Activated CD4-positive, alpha-beta T cell treated with anti-CD3 and anti-CD28 coated beads, Interleukin-2, amount 50 U/mL, for 24 hours (primary cell): Measurements from ENCODE around the gene C2orf68.
A peak's percentile ranks its signal among the peaks of the same experiment; 100 is the strongest.
"Not testable (repeated sequence)": the region's sequence is repeated elsewhere in the genome, so short reads cannot be mapped to it uniquely, and the experiment has no call there.

Source experiments
- DNase-seq, 2 donors: peaks; one replicate each; pipeline ENCODE4 v3.0.0-alpha.2; 2020; ENCODE audit warnings: low read depth in 1 of 2, low spot score in 1 of 2

C2orf68 gene

DNA sequence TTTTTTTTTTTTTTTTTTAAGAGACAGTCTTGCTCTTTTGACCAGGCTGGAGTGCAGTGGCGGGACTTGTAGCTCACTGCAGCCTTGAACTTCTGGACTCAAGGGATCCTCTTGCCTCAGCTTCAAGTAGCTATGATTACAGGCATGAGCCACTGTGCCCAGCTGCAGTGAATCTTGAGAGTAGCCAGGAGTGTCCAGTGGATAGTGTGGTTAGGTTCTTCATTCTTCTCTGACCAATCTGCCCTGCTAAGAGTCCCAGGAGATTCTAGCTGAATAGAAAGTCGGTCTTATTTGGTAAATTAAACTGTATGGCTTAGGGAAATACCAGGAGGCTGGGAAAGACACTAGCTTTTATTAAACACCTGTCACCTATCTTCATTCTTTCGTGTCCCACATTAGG is 19.4 kb upstream of the C2orf68 start:
- DNase-seq, result no peak

DNA sequence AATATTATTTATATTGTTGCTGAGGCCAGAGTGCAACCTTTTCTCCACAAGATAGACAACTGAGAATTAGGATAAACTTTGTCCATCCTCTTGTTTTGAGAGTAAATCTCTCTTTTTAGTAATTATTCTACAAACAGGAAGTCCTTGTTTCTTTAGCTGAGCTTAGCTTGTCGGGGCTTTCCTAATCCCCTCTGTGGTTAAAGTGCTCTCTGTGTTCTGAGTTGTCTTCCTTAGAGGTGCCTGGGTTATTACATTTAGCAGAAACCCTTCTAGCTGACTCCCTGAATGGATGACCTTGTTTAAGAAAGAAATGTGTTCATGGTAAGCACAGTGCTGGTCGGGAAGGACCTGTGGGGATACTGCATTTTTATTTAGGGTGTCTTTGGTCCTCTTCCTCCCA is 16.8 kb upstream of the C2orf68 start:
- DNase-seq, result no peak

DNA sequence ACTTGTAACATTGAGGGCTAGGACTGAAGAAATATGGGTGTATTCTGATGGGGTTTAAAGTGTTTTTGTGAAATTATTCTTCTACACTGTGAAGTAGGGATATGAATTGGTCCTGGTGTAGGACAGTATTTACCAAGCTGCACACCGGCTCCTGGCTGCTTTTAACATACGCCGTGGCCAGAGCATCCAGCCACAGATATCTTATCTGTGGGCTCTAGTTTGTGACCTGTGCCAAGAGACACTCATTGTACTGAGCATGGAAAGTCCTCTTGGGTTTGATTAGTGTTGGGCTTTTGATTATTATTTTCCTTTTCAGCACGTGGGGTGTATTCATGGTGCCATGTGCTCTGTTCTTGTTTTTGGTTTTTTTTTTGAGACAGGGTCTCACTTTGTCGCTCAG is 12.1 kb upstream of the C2orf68 start:
- DNase-seq, result no peak

DNA sequence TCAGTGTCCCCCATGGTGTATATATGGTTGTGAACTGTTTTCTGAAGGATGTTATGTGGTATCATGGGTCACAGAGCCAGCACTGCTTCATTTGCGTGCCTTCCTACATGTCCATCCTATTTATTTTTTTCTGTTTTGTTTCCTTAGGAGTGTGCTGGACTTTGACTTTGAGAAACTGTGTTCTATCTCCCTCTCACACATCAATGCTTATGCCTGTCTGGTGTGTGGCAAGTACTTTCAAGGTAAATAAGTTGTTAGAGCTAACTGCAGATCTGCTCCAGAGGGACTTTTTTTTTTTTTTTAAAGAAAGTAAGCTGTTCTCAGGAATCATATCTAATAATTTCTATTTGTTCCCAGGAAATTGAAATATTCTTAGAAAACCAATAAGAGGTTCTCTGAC is 9.5 kb upstream of the C2orf68 start:
- no peak for DNase-seq

DNA sequence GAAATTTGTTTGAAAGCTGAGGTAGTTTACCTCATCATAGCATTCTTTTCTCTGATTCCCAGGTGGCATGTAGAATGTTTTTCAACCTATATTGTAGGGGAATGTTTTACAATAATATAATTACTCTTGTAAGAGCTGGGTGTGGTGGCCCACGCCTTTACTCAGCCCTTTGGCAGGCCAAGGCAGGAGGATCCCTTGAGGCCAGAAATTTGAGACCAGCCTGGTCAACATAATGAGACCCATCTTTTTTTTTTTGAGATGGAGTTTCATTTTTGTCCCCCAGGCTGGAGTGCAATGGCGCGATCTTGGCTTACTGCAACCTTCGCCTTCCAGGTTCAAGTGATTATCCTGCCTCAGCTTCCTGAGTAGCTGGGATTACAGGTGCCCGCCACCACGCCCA is 7.8 kb upstream of the C2orf68 start:
- DNase-seq, result no peak

DNA sequence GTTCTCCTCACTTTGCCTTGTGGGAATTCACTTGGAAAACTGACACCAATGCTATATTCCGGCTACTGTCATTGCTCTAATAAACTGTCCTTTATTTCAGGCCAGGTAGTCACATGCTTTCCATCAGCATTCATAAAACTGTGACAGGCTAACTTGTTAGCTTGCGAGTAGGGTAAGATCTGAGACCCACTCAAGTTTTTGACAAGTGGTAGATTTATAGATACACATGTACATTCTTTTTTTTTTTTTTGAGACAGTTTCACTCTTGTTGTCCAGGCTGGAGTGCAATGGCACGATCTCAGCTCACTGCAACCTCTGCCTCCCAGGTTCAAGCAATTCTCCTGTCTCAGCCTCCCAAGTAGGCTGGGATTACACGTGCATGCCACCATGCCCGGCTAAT is 5.9 kb upstream of the C2orf68 start:
- DNase-seq, result not testable (repeated sequence)

DNA sequence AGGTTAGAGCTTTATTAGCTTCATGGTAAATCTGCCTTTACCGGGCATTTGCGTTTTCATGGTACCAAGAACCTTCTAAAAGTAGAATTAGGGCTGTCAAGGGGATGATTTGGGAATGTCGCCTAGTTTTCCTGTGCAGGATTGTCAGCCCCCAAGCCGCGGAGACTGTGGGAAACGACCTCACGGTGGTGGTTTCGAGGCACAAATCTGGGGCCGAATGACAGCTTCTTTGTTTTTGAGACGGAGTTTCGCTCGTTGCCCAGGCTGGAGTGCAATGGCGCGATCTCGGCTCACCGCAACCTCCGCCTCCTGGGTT is 3.5 kb upstream of the C2orf68 start:
- DNase-seq, result no peak

DNA sequence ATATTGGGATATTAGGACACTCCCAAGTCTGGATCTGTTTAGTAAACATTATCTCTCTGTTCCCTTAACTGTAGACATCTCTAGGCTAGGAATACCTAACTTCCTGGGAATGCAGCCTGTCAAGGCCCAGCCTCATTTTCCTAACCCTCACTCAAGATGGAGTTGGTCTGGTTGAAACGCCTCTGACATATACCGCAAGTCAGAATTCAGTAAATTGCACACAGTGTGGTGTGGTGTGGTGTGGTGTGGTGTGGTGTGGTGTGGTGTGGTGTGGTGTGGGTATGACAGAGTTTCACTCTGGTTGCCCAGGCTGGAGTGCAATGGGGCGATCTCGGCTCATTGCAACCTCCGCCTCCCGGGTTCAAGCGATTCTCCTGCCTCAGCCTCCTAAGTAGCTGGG is 2.9 kb upstream of the C2orf68 start:
- DNase-seq, result not testable (repeated sequence)

DNA sequence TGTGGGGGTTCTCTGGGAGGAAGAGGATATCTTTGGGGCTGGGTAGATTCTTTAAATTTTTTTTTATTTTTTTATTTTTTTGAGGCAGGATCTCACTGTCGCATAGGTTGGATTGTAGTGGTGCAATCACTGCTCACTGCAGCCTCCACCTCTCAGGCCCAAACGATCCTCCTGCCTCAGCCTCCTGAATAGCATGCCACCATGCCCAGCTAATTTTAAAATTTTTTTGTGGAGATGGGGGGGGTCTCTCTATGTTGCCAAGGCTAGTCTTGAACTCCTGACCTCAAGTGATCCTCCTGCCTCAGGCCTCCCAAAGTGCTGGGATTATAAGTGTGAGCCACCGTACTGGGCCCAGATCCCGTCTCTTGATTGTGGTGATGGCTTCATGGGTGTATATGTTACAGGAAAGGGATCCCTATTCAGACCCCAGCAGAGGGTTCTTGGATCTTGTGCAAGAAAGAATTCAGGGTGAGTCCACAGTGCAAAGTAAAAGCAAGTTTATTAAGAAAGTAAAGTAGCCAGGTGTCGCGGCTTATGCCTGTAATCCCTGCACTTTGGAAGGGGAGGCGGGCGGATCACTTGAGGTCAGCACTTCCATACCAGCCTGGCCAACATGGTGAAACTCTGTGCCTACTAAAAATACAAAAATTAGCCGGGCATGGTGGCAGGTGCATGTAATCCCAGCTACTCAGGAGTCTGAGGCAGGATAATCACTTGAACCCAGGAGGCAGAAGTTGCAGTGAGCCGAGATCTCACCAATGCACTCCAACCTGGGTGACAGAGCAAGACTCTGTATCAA is 2.0 kb upstream of the C2orf68 start:
- no peak for DNase-seq

DNA sequence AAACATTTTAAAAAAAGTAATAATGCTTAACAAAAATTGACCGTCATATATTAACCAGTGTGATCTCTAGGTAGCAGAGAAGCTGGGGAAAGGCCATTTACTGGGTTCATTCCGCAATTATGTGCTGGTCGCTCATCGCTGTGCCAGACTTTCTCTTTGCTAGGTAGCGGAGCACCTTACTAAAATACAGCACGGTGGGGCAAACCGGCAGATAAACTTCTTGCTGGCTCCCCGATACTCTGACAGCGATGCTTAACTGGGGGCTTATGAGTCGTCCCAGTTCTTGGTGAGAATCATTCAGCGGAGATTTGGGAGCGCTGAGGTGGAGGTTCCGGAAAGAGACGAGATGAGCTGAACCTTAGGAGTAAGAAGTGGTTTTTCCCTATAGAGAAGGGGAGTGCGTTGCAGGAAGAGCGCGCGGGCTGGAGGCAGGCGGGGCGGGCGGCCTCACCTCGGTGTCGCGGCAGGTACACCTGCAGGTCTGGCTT is 605 bp downstream of the C2orf68 start:
- no peak for DNase-seq

DNA sequence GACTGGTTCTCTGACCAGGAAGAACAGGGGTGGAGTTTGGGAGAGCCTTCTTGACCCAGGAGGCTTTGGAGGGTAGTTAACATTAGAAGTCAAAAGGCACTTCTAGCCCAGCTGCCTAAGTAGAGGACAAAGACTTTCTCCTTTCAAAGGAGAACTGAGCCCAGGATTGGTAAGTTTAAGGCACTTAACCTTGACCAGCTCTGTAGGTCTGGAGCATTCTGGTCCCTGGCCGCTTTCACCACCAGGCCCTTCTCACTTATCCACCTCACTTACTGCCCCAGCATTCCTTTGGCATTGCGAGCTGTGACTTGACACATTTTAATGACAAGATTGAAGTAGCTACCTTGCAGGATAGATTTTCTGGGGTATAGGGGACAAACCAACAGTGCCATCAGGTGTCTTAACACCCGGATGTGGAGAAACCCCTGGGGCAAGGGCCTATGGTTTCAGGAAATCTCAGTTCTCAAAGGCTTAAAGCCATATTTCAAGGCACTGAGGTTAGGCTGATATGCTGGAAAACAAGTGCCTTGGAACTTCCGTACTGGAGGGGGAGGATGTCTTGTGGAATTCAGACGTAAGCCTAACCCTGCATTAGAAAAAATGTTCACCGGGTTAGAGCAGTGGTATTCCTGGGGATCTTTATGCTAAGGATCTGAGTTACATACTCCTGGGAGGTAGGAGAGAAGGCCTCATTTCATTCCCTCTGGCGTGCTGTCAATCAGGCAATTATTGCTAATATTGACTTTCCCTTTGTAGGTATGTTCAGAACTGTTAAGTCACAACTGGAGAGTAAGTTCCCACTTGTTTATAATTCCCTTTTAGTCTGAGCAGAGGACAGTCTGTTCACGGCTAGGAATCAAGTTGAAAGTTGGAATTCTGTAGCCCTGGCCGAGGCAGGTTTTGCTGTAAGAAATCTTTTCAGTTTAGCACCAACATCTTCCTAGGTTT is 4.3 kb downstream of the C2orf68 start:
- DNase-seq, result no peak

DNA sequence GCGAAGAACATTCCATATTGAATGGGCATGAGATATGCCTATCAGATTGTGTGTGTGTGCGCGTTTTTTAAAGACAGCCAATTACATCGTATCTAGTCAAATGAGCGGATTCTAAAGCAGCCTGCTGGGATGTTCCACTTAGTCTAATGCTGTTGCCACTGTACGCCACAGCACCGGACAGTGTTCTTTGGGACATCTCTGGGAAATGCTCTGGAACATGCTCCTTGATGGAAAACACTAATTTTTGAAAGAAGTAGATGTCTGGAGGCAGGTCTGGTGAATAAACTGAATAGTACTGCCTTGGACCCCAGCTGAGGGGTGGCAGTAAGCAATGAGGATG is 5.8 kb downstream of the C2orf68 start:
- no peak for DNase-seq

DNA sequence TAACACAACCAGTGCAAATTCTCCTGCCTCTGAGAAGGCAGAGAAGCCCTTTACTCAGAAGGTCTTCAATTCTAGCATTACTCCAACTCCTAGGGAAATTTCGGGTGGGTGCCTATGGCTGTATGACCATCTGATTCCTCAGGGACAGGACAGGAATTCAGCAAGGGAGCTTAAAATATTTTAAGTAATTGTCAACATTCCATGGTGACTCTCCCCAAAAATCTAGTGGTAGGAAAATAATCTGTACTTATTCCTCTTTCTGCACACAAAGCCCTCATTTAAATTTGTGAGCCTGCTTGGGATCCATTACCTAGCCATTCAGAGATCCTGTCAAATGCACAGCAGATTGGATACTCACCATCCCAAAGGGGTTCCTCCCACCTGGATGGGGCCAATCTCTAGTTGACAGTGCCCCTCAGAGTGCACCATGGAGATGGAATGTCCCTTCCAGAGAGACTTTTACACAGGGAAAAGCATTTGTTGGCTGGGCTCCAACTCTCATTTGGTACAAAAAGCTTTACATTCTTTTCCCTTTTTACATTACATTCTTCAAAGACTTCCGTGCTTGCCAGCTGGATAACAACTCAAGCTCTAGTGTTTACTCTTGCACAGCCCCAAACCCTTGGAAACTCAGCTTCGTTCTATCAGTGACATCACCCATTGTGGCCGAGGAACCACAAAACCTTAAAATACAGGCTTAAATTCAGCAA is 6.3 kb downstream of the C2orf68 start:
- DNase-seq, result no peak

DNA sequence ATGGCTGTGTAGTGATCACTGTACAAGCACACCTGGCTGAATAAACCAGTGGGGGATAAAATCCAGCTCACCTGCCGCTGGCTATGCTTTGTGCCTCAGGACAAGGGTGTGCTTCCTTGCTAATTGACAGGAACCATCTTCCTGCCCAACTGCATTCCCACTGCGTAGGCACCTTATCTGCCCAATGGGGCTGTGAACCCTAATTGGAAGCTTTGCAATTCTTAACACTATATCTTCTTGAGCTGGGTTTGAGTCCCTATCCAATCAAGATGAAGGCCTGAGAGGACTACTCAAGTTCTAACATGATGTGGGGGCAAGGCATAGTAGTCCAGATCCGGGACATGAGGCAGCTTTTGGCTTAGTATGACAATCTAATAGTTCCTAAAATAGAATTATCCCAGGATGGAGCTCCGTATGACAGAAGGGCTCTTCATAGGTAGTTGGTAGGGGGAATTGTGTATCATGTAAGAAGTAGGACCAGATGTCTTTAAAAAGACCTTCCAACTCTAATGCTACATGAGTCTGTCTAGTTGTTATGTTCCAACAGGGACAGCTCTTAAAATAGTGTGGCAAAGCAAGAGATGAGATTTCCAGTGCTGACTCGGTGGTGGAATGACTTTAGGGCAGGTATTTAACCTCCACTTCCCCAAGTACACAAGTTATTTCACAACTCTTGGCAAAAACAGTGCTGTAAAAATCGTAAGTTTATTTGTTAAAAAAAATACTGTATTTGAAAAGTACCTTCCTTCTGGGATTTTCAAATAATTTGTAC is 7.1 kb downstream of the C2orf68 start:
- DNase-seq, result no peak

DNA sequence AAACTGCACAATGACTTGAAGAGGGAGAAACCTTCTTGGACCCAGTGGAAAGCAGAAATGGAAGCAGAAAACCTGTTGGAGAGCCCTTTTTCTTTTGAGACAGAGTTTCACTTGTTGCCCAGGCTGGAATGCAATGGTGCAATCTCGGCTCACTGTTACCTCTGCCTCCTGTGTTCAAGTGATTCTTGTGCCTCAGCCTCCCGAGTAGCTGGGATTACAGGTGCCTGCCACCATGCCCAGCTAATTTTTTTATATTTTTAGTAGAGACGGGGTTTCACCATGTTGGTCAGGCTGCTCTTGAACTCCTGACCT is 7.8 kb downstream of the C2orf68 start:
- not testable (repeated sequence) for DNase-seq

DNA sequence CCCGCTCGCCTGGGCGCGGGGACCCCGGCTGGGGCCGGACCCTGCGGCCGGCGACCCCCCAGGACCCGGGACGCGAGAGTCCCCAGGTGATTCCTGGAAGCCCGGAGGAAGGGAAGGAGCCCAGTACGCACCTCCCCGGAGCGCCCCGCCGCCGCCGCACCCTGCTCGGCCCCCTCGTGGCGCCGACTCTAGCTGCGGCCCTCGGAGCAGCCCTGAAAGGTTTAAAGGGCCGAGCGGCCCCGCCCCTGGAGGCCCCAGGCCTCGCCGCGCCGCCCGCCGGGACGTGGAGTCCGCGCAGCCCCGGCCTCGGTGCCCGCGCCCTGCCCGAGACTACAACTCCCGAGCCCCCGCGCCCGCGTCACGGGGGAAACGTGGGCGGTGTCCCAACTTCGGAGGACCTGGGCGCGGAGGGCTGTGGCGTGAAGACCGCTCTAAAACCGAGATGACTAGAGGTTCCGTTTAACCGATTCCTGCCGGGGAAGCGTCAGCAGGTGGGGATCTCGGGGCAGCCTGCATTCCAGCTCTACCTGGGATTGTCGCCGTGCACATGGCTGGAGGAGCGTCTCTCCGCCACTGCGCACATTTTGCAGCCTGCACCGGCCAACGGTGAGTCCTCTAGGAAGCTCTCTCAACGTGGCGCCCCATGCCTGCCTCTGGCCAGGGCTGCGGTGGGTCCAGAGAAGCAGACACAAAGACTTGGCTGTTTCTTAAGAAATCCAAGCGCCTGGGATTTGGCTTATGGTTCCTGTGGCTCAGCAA is 9.2 kb downstream of the C2orf68 start, which contains the start of gene TMEM150A:
TSS of gene TMEM150A (minus strand) at position 223 of the 759 bp plus-strand sequence. CDS start 750 bp downstream, outside the sequence.
- DNase-seq, result peak; percentile 82 to 83

DNA sequence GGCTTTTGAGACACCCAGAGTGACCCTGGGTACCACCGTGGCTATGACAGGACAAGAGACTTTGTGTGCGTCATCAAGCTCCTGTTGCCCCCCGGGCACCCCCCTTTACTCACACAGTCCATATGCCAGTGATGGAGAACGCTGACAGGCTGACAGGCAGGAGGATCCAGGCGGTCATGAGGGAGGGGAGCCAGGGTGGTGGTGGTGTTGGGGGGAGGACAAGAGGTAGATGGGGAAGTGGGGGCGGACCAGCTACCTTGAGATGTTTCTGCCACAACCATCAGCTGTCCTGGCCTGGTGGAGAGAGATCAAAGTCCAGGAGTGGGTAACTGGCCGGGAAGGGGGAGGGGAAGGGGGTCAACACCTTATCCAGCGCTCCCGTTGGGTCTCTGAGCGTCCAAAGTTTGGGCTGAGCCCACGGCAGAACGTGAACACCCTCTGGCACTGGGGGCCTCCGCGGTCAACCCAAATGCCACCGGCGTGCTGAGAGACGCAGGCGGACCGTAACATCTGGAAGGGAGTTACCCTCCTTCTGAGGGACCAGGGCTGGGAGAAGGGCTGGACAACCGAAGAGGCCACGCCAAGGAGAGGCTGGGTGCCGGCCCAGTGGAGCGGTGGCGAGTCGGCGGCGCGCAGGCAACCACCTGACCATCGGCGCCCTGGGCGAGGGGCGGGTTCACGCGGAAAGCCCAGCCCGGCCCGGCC is 9.9 kb downstream of the C2orf68 start:
- no peak for DNase-seq

DNA sequence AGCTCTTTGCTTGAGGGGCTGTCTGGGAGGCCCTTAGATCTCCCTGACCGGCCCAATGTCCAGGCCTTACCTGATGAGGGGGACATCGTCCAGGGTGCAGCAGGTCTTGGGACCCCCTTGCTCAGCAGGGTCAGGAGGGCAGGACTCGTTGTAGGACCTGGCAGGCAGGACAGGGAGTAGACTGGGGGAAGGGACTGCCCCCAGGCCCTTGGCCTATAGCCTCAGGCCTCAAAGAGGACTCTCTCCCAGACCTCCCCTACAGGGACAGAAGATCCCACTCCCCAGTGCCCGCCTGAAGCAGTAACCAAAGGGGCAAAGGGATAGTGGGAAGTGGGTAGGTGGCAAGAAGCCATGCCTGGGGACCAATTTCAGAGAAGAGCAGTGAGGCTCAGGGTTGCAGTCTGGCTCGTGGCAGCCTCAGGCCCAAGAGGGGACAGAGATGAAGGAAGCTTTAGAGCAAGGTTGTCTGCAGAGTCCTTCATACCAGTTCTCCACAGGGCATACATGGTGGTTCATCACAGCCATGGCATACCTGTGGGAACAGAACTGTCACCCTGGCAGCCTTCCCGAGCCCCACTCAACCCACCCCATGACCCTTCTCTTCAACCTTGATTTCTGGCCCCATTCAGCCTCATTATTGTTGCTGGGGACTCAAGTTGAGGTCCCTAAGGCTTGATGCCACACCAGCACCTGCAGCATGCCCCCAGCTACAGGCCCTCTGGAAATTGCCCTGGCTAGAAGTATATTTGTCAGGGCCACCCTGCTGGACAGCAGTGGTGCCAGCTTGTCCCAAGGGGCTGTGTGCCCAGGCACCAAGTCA is 10.7 kb downstream of the C2orf68 start:
- DNase-seq, result no peak

DNA sequence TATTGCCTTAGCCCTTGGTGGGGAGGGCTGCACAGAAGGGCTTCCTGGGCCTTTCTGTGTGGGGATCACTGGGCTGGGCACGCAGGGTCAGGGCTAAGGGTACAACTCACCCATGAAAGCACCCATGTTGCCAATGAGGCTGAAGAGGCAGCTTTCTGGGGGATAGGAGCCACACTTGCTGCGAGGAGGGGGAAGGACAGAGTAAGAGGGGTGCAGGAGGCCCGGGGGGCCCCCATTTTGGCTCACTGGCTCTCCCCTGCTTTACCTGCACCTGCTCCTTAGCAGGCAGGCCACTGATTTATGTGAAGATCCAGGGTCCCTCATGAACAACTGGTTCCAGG is 11.7 kb downstream of the C2orf68 start:
- DNase-seq, result no peak
